Erythroblast (primary cell): ENCODE results near the gene MAP2.
"Not testable (repeated sequence)": the region's sequence is repeated elsewhere in the genome, so short reads cannot be mapped to it uniquely, and the experiment has no call there.

Experiments used
- DNase-seq, 2 experiments: peaks; one replicate each; lab custom pipeline; 2025; lab: John Stamatoyannopoulos, UW
- GATA1 ChIP-seq: IDR thresholded peaks from 2 replicates; pipeline ENCODE4 v1.6.1; 2011; ENCODE audit warnings: low read depth, mild to moderate bottlenecking, control low read depth, low read length, moderate library complexity
- POLR2A ChIP-seq: IDR thresholded peaks from 2 replicates; pipeline ENCODE4 v1.6.1; 2011; ENCODE audit warnings: mild to moderate bottlenecking, low read length

MAP2 gene

DNA sequence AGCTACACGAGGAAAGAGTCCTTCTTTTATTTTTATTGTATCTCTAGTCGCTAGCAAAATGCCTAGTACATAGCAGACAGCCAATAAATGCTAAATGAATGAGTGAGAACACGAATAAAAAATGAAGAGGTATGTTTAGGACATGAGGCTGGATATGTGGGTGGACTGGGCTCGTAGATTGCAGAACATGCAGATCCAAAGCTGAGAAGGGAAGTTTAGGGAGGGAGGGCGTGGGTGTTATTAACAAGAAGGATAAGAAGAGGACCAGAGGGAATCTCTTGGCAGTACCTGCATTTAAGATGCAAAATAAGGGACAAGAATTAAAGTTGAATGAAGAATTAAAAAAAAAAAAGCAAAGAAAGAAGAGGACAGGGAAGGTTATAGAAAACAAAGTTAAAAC is 161.1 kb downstream of the MAP2 start:
- DNase-seq: no peak
- TF ChIP-seq POLR2A (no peak), GATA1 (no peak)

DNA sequence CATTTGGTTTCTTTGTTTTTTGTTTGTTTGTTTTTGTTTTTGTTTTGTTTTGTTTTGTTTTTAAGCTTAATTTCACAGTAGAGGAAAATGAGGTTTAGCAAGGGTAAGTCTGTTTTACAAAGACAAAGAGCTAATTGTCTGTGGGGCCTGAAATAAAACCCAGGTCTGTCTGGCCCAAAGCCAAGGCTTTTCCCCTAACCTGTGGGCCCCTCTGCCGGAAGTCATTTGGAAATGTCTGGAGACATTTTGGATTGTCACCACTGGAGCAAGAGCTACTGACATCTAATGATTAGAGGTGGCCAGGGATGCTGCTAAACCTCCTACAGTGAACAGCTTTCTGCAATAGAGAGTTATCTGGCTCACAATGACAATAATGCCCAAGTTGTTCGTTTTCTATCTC is 167.2 kb downstream of the MAP2 start:
- no peak for DNase-seq
- no peak for TF ChIP-seq GATA1
- no peak for TF ChIP-seq POLR2A

DNA sequence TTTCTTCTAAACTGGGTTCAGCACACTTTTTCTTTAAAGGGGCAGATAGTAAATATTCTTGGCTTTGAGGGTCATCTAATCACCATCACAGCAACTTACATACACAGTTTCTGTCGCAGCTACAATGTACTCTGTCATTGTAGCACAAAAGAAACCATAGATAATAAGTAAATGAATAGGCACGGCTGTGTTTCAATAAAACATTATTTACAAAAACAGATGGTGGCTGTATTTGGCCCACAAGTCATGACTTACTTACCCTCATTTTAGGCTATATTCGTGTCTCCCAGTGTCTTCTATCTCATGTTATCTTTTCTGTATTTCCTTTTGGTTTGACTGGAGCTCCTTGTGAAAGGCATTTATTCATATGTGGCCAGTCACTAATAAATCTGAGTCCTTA is 168.3 kb downstream of the MAP2 start:
- DNase-seq: no peak
- TF ChIP-seq POLR2A (no peak), GATA1 (no peak)

DNA sequence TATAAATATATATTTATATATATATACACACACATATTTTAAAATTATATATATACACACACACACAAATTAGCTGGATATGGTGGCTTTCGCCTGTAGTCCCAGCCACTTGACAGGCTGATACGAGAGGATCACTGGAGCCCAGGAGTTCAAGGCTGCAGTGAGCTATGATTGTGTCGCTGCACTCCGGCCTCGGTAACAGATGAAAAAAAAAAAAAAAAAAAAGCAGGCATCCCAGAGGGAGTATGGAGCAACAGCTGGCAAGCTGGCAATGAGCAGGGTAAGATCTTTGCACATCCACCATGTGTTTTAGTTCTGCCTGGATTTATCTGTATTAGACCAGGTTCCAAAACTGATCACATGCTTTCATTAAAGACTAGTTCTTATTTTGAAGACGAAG is 170.1 kb downstream of the MAP2 start:
- TF ChIP-seq GATA1: no peak
- TF ChIP-seq POLR2A: no peak
- DNase-seq: no peak

DNA sequence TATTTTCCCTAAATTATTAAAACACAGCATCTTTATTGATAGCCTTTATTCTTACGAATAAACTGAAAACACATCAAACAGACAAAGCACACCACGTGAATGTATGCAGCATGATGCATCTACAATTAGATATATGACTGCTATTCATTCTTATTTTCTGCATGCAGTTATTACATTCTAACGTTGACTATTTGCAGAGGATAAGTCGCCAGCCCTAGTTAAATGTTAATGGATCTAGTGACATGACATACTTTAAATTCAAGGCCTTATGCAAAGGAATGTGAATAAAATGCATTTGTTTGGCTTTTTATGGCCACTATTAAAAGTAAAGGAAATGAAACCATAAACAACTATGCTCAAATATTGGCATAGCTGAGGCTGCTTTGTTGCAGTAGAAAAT is 172.4 kb downstream of the MAP2 start:
- TF ChIP-seq GATA1 (no peak), POLR2A (no peak)
- DNase-seq: no peak

DNA sequence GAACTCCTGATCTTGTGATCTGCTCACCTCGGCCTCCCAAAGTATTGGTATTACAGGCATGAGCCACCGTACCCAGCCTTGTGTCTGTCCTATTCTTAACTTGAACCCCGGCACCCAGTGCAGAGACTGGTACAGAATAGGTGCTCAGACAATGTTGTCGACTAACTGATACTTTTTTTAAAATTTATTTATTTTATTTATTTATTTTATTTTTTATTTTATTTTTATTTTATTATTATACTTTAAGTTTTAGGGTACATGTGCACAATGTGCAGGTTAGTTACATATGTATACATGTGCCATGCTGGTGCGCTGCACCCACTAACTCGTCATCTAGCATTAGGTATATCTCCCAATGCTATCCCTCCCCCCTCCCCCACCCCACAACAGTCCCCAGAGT is 174.4 kb downstream of the MAP2 start:
- DNase-seq: not testable (repeated sequence)

DNA sequence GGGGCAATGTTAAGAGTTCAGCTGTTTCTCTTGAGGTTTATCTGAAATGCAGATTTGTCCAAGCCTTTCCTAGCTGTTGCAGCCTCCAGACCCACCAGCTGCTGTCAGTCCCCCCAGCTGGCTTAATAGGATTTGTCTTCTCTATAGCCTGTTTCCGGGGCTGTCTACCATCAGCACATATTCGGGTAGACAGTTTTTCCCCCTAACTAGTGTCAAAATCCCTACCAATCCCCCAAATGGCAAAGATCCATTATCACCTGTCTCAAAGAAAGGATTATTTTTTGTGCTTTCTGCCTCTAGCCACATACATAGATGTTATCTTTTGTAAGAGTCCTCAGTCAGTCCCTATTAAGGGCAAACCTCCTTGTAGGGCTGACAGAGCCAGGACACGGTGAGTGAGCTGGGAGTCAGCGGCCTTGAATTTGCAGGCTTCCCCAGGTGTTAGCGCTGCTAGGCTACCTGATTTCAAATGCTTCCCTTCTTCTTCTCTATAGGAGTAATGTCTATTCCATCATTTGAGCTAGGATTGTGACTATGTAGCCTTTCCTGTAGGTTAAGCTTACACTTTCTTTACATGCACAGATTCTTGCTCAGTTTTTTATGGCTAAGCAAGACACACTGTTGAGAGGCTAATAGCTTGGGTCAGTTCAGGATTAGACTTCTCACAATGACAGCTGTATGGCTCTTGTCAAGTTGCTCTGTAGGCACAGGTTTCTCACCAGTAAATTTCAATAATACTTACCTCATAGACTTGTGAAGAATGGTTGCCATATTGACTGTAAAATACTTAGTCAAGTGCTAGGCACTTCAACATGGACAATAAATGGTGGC is 176.7 kb downstream of the MAP2 start:
- no peak for TF ChIP-seq POLR2A
- TF ChIP-seq GATA1: no peak
- no peak for DNase-seq

DNA sequence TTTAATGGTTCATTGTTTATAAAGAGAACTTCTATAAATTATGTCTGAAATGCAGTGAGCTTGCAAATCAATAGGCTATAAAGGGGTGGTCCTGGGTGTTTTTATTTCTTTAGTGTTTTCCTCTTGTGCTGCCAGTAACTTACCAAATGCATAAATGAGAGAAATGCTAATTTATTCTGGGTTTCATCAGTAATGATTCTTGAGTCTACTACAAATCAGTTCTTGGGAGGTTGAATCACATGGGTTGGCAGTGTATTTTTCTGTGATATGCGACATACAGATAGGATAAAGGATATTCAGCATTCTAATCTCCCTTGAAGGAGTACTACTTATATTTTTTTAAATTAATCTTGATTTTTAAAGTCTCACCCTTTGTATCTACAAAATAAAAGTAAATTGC is 177.7 kb downstream of the MAP2 start:
- no peak for DNase-seq
- TF ChIP-seq GATA1 (no peak), POLR2A (no peak)

DNA sequence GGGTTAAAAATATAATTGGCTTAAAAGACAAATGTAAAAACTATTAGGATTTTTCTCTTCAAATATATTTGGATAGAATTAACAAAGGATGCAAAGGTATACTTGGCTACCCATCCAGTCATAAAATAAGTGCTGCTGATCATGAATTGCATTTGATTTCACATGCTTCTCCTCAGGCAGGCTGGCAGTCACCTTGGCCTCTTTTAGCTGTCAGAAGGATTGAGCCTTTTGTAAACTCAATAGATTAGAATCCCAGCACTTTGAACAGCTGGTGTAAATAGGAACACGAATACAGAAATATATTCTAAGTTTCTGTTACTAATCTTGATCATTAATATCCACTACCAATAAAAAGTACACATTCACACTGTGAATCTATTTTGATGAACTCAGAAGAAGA is 178.4 kb downstream of the MAP2 start:
- TF ChIP-seq POLR2A (no peak), GATA1 (no peak)
- no peak for DNase-seq

DNA sequence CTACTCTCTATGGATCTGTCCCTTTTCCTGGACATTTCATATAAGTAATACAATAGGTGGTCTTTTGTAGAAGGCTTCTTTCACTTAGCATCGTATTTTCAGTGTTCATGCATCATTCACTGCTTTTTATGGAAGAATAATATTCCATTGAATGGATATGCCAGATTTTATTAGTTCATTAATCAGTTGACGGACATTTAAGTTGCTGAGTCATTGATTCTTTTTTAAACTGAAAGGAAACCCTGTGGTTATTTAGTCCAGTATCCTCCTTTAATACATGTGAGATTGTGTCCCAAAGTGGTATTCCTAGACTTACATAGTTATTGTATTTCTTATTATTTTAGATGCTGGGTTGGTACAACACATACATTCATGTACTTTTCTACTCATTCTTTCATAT is 185.7 kb downstream of the MAP2 start:
- DNase-seq: no peak
- TF ChIP-seq POLR2A (no peak), GATA1 (no peak)

DNA sequence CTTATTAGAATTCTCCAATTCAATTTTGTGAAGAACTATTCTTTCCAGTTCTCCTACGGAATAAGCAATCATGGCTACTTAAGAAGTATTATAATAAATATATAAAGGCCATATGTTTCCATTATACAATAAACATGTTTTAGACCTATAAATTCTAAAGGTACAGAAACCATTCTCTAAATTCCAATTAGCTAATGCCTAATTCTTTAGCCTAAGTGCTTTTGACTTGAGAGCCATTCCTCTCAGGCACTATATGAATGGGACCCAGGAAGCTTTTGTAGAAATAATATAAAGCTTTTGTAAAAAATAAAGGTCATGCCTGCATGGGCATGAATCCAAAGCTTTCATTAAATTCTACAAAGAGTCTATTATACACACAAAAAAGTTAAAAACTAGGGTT is 186.8 kb downstream of the MAP2 start:
- DNase-seq: no peak
- TF ChIP-seq GATA1 (no peak), POLR2A (no peak)

DNA sequence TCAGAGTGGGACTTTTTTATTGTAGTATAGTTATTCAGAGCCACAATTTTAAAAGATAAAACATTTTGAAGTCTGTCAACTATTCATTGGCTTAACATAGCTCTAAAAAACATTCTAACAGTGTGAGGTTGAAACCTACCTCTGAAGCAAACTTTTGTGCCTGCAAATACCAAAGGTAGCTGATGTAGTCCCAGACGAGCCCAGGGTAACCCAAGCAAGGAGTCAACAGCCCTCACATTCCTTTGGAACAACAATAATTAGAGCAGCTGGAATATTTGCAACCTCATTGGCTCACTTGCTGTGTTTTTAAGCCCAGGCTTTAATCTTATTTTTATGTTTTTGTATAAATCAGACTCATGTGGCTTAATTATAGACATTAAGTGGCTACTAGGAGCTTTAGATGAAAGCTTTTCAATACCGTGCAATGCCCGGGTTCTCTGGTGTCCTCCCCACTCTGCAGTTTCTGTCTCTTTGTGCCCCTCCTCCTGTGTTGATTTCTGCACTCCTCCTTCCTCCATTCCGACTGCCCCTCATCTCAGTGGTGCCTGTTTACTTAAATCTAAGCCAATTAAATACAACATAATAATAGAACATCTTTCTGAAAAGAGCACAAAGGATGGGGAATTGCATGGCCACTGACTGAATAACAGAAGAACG is 189.9 kb downstream of the MAP2 start:
- TF ChIP-seq GATA1 (no peak), POLR2A (no peak)

DNA sequence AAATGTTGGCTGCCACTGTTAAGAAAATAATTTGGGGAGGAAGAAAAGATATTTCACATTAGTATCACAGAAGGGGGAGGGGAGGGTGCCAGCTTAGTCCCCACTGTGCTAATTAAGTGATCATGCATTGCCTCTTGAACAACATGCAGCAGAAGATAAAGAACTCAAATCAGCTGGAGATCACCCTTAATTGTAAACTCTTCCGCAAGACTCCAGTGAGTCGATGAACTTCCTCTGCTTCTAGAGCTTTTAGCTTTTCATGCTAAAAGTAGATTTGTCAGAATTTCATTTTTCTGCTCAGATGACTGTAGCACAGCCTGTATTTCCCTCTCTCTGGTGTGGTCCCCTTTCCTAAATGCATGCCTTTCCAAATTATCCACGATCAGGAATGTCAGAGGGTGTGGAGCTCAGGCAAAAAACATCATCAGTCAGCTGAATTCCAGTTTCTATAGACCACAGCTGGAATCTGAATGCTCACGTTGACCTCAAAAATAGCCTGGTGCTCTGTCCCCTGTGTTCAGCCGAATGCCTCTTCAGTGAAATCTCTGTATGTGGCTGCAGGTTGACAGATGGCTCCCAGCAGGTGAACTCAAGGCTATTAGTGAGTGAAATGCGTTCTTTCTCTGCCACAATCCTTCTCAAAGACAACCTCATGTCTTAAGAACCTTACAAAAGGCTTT is 191.0 kb downstream of the MAP2 start:
- no peak for DNase-seq
- TF ChIP-seq GATA1 (no peak), POLR2A (no peak)

More for the DNA sequence above, 189.9 kb downstream of the MAP2 start:
- no peak for DNase-seq

DNA sequence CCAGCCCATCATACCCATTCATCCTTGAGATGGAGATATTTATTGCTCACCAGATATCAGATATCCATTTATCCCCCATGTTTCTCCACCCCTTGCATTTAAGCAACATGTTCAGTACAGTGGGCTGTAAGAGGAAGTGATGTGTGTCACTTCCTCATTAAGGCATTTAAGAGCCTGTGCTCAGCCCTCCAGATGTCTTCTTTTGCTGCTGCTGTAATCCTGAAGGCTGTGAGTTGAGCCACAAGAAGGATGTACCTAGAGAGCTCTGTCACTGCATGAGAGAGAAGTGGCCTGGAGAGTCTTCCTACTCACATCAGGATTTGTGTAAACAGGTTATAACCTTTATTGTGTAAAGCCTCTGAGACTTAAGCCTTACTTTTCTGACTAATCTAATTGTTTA is 195.9 kb downstream of the MAP2 start:
- TF ChIP-seq GATA1: no peak
- TF ChIP-seq POLR2A: no peak
- no peak for DNase-seq
